HCT116 (cell line): ENCODE data around the gene PKHD1. TPM values are rescaled to one million over a fixed set of nuclear protein-coding genes. Genes with fewer than 3 reads are reported as not detected.

Source experiments
- ATAC-seq: fragments of 200-7000 bp; cut with Tn5 transposase; 2 replicates; pipeline ENCODE4 v1.9.1; 2020; ENCODE audit warnings: mild to moderate bottlenecking, moderate library complexity
- BruUV-seq: library from RNA; stranded (reverse); fragments of 400-500 nt; replicated peaks from 2 replicates; lab custom pipeline; 2021; lab: Mats Ljungman, UMichigan
- CTCF ChIA-PET: fragments of 300-600 bp; sonication (Branson Sonifier 250); formaldehyde crosslinking; loops from one replicate; lab custom pipeline; 2021; ENCODE audit warnings: antibody characterized with exemption; lab: Charles Lee
- POLR2A ChIA-PET: fragments of 300-600, 350-600 bp; sonication (Branson Sonifier 250); formaldehyde crosslinking; loops from one replicate; lab custom pipeline; 2021; ENCODE audit warnings: antibody characterized with exemption; lab: Charles Lee
- RAD21 ChIA-PET, 2 experiments: fragments of 300-600 bp; sonication (Branson Sonifier 250); formaldehyde crosslinking; loops; one replicate each; lab custom pipeline; 2023; ENCODE audit warnings: low total read pairs in 2 of 2; ENCODE audit not compliant: uncharacterized antibody in 2 of 2, unreplicated experiment in 2 of 2, low non-redundant PET in 1 of 2; lab: Charles Lee
- DNase-seq: peaks from one replicate; pipeline ENCODE4 v3.0.0-alpha.2; 2010; ENCODE audit warnings: low read depth, low spot score
- H2AFZ ChIP-seq: fragments of 200-600 bp; shearing (Covaris generic), sonication (generic); 2 replicates; pipeline ENCODE4 v1.6.1; 2017; ENCODE audit warnings: low read depth, mixed run types, mixed read lengths, antibody characterized with exemption, low read length; ENCODE audit not compliant: poor library complexity, severe bottlenecking
- H3K27ac ChIP-seq: 2 replicates; pipeline ENCODE4 v1.5.1; 2012; ENCODE audit warnings: low read depth, low read length
- H3K27me3 ChIP-seq: fragments of 200-600 bp; sonication (generic); 2 replicates; pipeline ENCODE4 v1.6.1; 2016; ENCODE audit warnings: mixed run types, low read length, mixed read lengths; ENCODE audit not compliant: insufficient read depth
- H3K36me3 ChIP-seq, 2 experiments: fragments of 200-500 bp in 1 of 2; fragments of 200-600 bp in 1 of 2; sonication (Bioruptor generic) in 1 of 2; sonication (generic) in 1 of 2; 2 replicates each; pipeline versions ENCODE4 v1.5.1 to v1.6.1; 2014 to 2016; ENCODE audit warnings: low read length in 2 of 2, inconsistent platforms in 1 of 2, mixed read lengths in 1 of 2, mixed run types in 1 of 2; ENCODE audit not compliant: insufficient read depth in 2 of 2, control insufficient read depth in 1 of 2
- H3K4me1 ChIP-seq, 2 experiments: fragments of 200-600 bp in 1 of 2; sonication (generic) in 1 of 2; 2 replicates each; pipeline versions ENCODE4 v1.5.1 to v1.6.1; 2012 to 2017; ENCODE audit warnings: low read length in 2 of 2, inconsistent platforms in 1 of 2, mild to moderate bottlenecking in 1 of 2, mixed read lengths in 1 of 2, mixed run types in 1 of 2, moderate library complexity in 1 of 2; ENCODE audit not compliant: insufficient read depth in 2 of 2, control insufficient read depth in 1 of 2
- H3K4me2 ChIP-seq: fragments of 200-600 bp; sonication (generic); 2 replicates; pipeline ENCODE4 v1.6.1; 2017; ENCODE audit warnings: mixed run types, low read length, mixed read lengths
- H3K4me3 ChIP-seq, 2 experiments: fragments of 200-600 bp in 1 of 2; sonication (generic) in 1 of 2; replicated peaks in 1 of 2; 2 replicates each; pipeline ENCODE4 v1.5.1; 2011 to 2016; ENCODE audit warnings: low read length in 2 of 2, control low read depth in 1 of 2, low read depth in 1 of 2, mild to moderate bottlenecking in 1 of 2, mixed read lengths in 1 of 2, mixed run types in 1 of 2
- H3K79me2 ChIP-seq: fragments of 200-600 bp; sonication (generic); 2 replicates; pipeline ENCODE4 v1.6.1; 2017; ENCODE audit warnings: mild to moderate bottlenecking, mixed run types, low read length, moderate library complexity, mixed read lengths; ENCODE audit not compliant: insufficient read depth
- H3K9ac ChIP-seq: fragments of 200-600 bp; sonication (generic); 2 replicates; pipeline ENCODE4 v1.6.1; 2016; ENCODE audit warnings: low read length, mixed read lengths
- H3K9me2 ChIP-seq: fragments of 200-600 bp; sonication (generic), shearing (Covaris generic); 2 replicates; pipeline ENCODE4 v1.6.1; 2017; ENCODE audit warnings: mixed run types, mild to moderate bottlenecking, moderate library complexity; ENCODE audit not compliant: insufficient read depth
- H3K9me3 ChIP-seq, 2 experiments: fragments of 200-500 bp in 1 of 2; fragments of 200-600 bp in 1 of 2; sonication (Bioruptor generic) in 1 of 2; sonication (generic) in 1 of 2; 2 replicates each; pipeline ENCODE4 v1.6.1; 2014 to 2017; ENCODE audit warnings: low read length in 2 of 2, mixed read lengths in 2 of 2, inconsistent platforms in 1 of 2, low read depth in 1 of 2, mild to moderate bottlenecking in 1 of 2, mixed run types in 1 of 2, moderate library complexity in 1 of 2; ENCODE audit not compliant: control insufficient read depth in 1 of 2, insufficient read depth in 1 of 2
- H4K20me1 ChIP-seq: fragments of 200-600 bp; sonication (generic), shearing (Covaris generic); 2 replicates; pipeline ENCODE4 v1.6.1; 2017; ENCODE audit warnings: mixed run types, mild to moderate bottlenecking, moderate library complexity; ENCODE audit not compliant: insufficient read depth
- CBX3 ChIP-seq: IDR thresholded peaks from 2 replicates; pipeline ENCODE4 v1.6.1; 2012; ENCODE audit warnings: low read depth
- CTCF ChIP-seq, 3 experiments: fragments of 200-600 bp in 1 of 3; sonication (generic) in 1 of 3; IDR thresholded peaks in 2 of 3; conservative IDR thresholded peaks in 1 of 3; 2 replicates each; pipeline ENCODE4 v1.5.1; 2012 to 2017; ENCODE audit warnings: low read depth in 2 of 3, low read length in 2 of 3, antibody characterized with exemption in 1 of 3, borderline replicate concordance in 1 of 3, control low read depth in 1 of 3, mild to moderate bottlenecking in 1 of 3, mixed read lengths in 1 of 3, mixed run types in 1 of 3, moderate library complexity in 1 of 3; ENCODE audit not compliant: insufficient read depth in 1 of 3
- EGR1 ChIP-seq: IDR thresholded peaks from 2 replicates; pipeline ENCODE4 v1.6.1; 2012; ENCODE audit warnings: low read depth
- ELF1 ChIP-seq: IDR thresholded peaks from 2 replicates; pipeline ENCODE4 v1.6.1; 2012; ENCODE audit warnings: low read depth, borderline replicate concordance
- EZH2 ChIP-seq: fragments of 200-600 bp; sonication (generic); IDR thresholded peaks from 2 replicates; pipeline ENCODE4 v1.6.1; 2017; ENCODE audit warnings: antibody characterized with exemption, mixed run types
- EZH2phosphoT487 ChIP-seq: fragments of 200-600 bp; IDR thresholded peaks from 2 replicates; pipeline ENCODE4 v1.6.1; 2018; ENCODE audit warnings: antibody characterized with exemption, borderline replicate concordance
- FOSL1 ChIP-seq: IDR thresholded peaks from 2 replicates; pipeline ENCODE4 v1.6.1; 2012; ENCODE audit warnings: low read depth
- JUND ChIP-seq: IDR thresholded peaks from 2 replicates; pipeline ENCODE4 v1.6.1; 2012
- MAX ChIP-seq: IDR thresholded peaks from 2 replicates; pipeline ENCODE4 v1.6.1; 2012
- POLR2A ChIP-seq: IDR thresholded peaks from 2 replicates; pipeline ENCODE4 v1.7.0; 2011; ENCODE audit warnings: borderline replicate concordance; ENCODE audit not compliant: insufficient read depth, insufficient read length; ENCODE audit errors: extremely low read depth
- POLR2AphosphoS5 ChIP-seq: IDR thresholded peaks from 2 replicates; pipeline ENCODE4 v1.6.1; 2011; ENCODE audit warnings: mild to moderate bottlenecking, low read depth, low read length, moderate library complexity
- SIN3A ChIP-seq: IDR thresholded peaks from 2 replicates; pipeline ENCODE4 v1.6.1; 2012; ENCODE audit warnings: low read depth
- SP1 ChIP-seq: IDR thresholded peaks from 2 replicates; pipeline ENCODE4 v1.6.1; 2012; ENCODE audit warnings: low read depth
- SRF ChIP-seq: IDR thresholded peaks from 2 replicates; pipeline ENCODE4 v1.6.1; 2012; ENCODE audit warnings: low read depth
- TCF7L2 ChIP-seq: IDR thresholded peaks from 2 replicates; pipeline ENCODE4 v1.7.0; 2011; ENCODE audit warnings: borderline replicate concordance, inconsistent platforms; ENCODE audit not compliant: insufficient read depth, insufficient read length; ENCODE audit errors: extremely low read depth
- YY1 ChIP-seq: IDR thresholded peaks from 2 replicates; pipeline ENCODE4 v1.6.1; 2011; ENCODE audit warnings: low read length, low read depth, moderate library complexity, mild to moderate bottlenecking; ENCODE audit not compliant: insufficient replicate concordance; ENCODE audit errors: extremely low read depth
- ZBTB33 ChIP-seq: IDR thresholded peaks from 2 replicates; pipeline ENCODE4 v1.6.1; 2011; ENCODE audit warnings: mild to moderate bottlenecking, low read length, moderate library complexity; ENCODE audit not compliant: insufficient replicate concordance; ENCODE audit errors: extremely low read depth
- ZNF274 ChIP-seq: fragments of 200-500 bp; sonication (Bioruptor generic); IDR thresholded peaks from 2 replicates; pipeline ENCODE4 v1.6.1; 2014; ENCODE audit warnings: mild to moderate bottlenecking, low read depth, low read length, inconsistent platforms
- intact Hi-C: fragments of 100-400 bp; cut with micrococcal nuclease; formaldehyde crosslinking; loops from 2 replicates; pipeline ENCODE4 v1.10.0; 2022
- total RNA-seq: library from RNA; stranded (reverse); gene quantifications from one replicate; pipeline ENCODE4 v1.2.1, GENCODE V29; 2021; ENCODE audit not compliant: unreplicated experiment

Gene PKHD1
- total RNA-seq, 1 experiment from 2014 or later = not detected

- H3K9me3 ChIP-seq = peaks cover 2 to 6% of the 10 kb centered on the region in 2 experiments; a peak in 2 of 4 replicates
- POLR2A ChIA-PET = no interaction called here
- TF ChIP-seq SP1 (no peak), SIN3A (no peak), POLR2AphosphoS5 (no peak), MAX (no peak), YY1 (no peak), CTCF (IDR thresholded peaks at IDR 0.05 in 2 of 3, conservative IDR thresholded peaks at IDR 0.05 in 1 of 3; ENCODE audit: borderline replicate concordance in 1 of 3, insufficient read depth in 1 of 3, low read depth in 2 of 3, low read length in 2 of 3) (no peak), ELF1 (no peak), EZH2phosphoT487 (no peak), CBX3 (no peak), SRF (no peak), EZH2 (no peak), POLR2A (no peak), TCF7L2 (no peak), EGR1 (no peak), ZBTB33 (no peak), JUND (no peak), FOSL1 (no peak), ZNF274 (no peak)
- TF ChIP-seq, all 23 proteins: peak for 0
- Histone ChIP-seq H3K27ac (no peak overlapping the region), H3K4me3 (no peak overlapping the region), H3K36me3 (no peaks in the 10 kb centered on the region), H3K4me2 (no peak overlapping the region), H3K27me3 (no peaks in the 10 kb centered on the region), H3K4me1 (no peaks in the 10 kb centered on the region), H3K9me2 (no peaks in the 10 kb centered on the region), H2AFZ (no peak overlapping the region), H4K20me1 (no peaks in the 10 kb centered on the region; the same call in 1 of the 2 replicates), H3K9ac (no peak overlapping the region), H3K79me2 (no peaks in the 10 kb centered on the region)
- ATAC-seq (no peak), DNase-seq (no peak)
- BruUV-seq = no TSS peak
- ChIA-PET RAD21 (no interaction called here), CTCF (no interaction called here)
- intact Hi-C loops = no loop called here
Measured at GRCh38 chr6:51633424-51633823, 454.0 kb downstream of the PKHD1 start.
